ENCODE data around the gene PCED1A. TPM values are rescaled to one million over a fixed set of nuclear protein-coding genes. Genes with fewer than 3 reads are reported as not detected.

PCED1A gene
- polyA plus RNA-seq, 1 experiment: 23.5 TPM

DNA sequence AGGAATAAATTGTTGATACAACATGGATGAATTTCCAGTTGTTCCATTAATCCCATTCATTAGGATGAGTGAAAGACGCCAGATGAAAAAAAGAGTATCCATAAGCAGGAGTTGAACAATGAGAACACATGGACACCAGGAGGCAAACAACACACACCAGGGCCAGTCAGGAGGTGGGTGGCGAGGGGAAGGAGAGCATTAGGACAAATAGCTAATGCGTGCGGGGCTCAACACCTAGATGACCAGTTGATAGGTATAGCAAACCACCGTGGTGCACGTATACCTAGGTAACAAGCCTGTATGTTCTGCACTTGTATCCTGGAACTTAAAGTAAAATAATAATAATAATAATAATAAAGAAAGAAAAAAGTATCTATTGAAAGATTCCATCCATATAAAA, 11.1 kb downstream of the PCED1A start:
- no peak for DNase-seq (ENCODE audit: low read depth)
- H3K4me3 ChIP-seq (ENCODE audit: low read depth, low read length): no peak overlapping the region
- POLR2A ChIA-PET: no interaction called here
- TF ChIP-seq, protein P1, sequence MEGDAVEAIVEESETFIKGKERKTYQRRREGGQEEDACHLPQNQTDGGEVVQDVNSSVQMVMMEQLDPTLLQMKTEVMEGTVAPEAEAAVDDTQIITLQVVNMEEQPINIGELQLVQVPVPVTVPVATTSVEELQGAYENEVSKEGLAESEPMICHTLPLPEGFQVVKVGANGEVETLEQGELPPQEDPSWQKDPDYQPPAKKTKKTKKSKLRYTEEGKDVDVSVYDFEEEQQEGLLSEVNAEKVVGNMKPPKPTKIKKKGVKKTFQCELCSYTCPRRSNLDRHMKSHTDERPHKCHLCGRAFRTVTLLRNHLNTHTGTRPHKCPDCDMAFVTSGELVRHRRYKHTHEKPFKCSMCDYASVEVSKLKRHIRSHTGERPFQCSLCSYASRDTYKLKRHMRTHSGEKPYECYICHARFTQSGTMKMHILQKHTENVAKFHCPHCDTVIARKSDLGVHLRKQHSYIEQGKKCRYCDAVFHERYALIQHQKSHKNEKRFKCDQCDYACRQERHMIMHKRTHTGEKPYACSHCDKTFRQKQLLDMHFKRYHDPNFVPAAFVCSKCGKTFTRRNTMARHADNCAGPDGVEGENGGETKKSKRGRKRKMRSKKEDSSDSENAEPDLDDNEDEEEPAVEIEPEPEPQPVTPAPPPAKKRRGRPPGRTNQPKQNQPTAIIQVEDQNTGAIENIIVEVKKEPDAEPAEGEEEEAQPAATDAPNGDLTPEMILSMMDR (IDR thresholded peaks at IDR 0.05; ENCODE audit: insufficient read depth, low read depth, low read length): no peak
- no peaks in the 10 kb centered on the region for H3K36me3 ChIP-seq (ENCODE audit: control insufficient read depth, insufficient read depth, low read length)
- CTCF ChIA-PET: interaction anchor here (0.9 kb wide), 1 partner anchor 11 kb away, joined by 3 read pairs; no protein-coding TSS in a partner anchor
- H3K27me3 ChIP-seq (ENCODE audit: control insufficient read depth, insufficient read depth, low read length): no peaks in the 10 kb centered on the region

DNA sequence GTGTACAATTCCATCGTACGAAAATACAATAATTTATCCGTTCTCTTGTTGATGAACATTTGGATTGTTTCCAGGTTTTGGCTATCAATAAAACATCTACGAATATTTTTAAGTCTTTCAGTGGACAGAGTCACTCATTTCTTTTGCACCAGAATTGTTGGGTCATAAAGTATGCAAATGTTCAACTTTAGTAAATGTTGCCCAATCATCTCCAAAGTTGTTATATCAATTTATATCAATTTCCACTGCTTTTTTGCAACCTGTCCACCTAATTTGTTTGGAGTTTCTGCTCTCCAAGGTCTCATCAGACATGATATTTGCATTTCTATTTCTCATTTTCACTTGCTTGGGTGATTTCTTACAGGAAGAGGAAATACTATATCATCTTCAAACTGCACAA, 13.8 kb downstream of the PCED1A start:
- ChIA-PET POLR2A (no interaction called here), CTCF (interaction anchor here (0.6 kb wide), 1 partner anchor 71 kb away, joined by 3 read pairs; no protein-coding TSS in a partner anchor)
- TF ChIP-seq, protein P1 (IDR thresholded peaks at IDR 0.05; ENCODE audit: insufficient read depth, low read depth, low read length): no peak

DNA sequence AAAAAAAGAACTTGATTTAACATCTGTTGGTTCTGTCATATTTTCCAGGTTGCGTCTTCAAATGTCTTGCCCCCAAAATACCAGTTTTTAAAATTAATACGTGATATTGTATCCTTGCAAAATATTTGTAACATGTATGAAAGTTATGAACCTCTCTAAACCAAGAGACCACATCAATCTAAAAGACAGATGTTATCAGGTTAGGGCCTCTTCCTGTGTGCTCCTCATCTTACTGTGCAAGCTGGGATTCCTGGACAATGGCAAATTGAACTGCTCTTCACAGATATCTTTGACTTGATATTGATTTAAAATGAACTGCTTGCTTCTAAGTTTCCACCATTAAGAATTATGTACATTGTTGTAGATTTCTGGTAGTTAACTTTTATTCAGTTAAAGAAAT, 14.7 kb downstream of the PCED1A start:
- TF ChIP-seq, protein P1 (IDR thresholded peaks at IDR 0.05; ENCODE audit: insufficient read depth, low read depth, low read length): no peak
- ChIA-PET CTCF (no interaction called here), POLR2A (no interaction called here)
- Histone ChIP-seq H3K27me3 (ENCODE audit: control insufficient read depth, insufficient read depth, low read length) (no peaks in the 10 kb centered on the region), H3K36me3 (ENCODE audit: control insufficient read depth, insufficient read depth, low read length) (no peaks in the 10 kb centered on the region), H3K4me3 (ENCODE audit: low read depth, low read length) (no peak overlapping the region)
- DNase-seq (ENCODE audit: low read depth): no peak

More for the DNA sequence above, 13.8 kb downstream of the PCED1A start:
- H3K36me3 ChIP-seq (ENCODE audit: control insufficient read depth, insufficient read depth, low read length): no peaks in the 10 kb centered on the region
- no peak for DNase-seq (ENCODE audit: low read depth)
- no peaks in the 10 kb centered on the region for H3K27me3 ChIP-seq (ENCODE audit: control insufficient read depth, insufficient read depth, low read length)
- H3K4me3 ChIP-seq (ENCODE audit: low read depth, low read length): no peak overlapping the region

DNA sequence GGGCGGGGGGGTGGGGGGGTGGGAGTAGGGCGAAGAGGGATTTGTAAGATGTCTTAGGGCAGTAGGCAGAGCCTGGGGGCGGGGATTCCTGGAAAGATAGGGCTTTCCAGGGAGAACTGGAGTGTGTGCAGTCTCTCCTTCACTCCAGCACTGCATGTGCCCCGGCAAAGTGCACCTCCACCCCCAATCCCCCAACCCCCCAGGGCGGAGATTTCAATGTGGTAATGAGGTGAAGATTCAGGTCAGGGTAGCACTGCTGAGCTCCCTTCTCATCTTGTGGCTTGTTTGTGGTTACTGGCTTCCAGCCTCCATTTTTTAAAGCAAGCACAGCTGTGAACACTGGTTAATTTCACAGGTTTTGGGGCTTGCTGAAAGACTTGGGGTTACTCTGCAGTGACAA, 18.4 kb downstream of the PCED1A start:
- Histone ChIP-seq H3K36me3 (ENCODE audit: control insufficient read depth, insufficient read depth, low read length) (no peaks in the 10 kb centered on the region), H3K27me3 (ENCODE audit: control insufficient read depth, insufficient read depth, low read length) (no peaks in the 10 kb centered on the region), H3K4me3 (ENCODE audit: low read depth, low read length) (no peak overlapping the region)
- no peak for DNase-seq (ENCODE audit: low read depth)
- TF ChIP-seq, protein P1 (IDR thresholded peaks at IDR 0.05; ENCODE audit: insufficient read depth, low read depth, low read length): no peak
- ChIA-PET CTCF (no interaction called here), POLR2A (no interaction called here)

DNA sequence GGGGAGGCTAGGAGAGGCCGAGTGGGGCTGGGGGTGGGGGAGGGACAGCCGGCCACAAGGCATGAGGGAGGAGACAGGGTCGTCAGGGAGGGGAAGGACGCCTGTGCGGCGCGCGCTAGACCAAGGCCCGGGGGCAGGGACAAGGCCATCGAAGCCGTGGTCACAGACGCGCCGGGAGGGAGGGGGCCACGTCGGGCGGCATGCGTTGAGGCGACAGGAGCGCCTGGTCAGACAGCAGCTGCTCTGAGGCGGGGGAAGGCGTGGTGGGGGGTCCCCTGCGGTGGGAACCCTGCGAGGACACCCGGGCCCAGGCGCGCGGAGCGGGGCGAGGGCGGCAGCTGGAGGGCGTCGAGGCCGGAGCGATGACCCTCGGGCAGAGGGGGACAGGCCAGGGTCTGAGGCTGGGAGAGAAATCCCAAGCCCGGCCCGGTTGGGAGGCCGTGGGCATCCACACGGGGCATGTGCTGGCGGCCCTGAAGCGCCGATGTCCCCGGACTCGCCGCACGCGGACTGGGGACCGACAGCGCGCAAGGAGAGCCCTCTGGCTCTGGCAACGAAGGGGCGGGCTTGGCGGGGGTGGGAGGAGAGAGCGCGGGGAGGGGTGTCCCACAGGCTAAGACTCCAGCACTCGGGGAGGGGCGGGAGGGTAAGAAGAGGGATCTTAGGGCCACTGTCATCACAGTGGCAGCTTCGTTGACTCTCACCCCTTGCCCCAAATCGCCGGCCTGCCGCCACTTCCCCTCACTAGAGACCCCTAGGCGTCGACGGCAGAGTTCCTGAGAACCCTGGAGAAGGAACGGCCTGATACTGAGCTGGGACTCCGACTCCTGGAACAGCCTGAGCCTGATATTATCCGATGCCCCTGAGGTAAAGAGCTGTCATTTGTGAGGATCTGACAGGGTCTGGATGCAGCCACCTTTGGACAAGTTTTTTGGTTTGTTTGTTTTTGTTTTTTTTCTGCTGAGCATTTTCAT, 19.3 kb downstream of the PCED1A start:
- no peak for DNase-seq (ENCODE audit: low read depth)
- H3K36me3 ChIP-seq (ENCODE audit: control insufficient read depth, insufficient read depth, low read length): no peaks in the 10 kb centered on the region
- POLR2A ChIA-PET: no interaction called here
- H3K27me3 ChIP-seq (ENCODE audit: control insufficient read depth, insufficient read depth, low read length): no peaks in the 10 kb centered on the region
- H3K4me3 ChIP-seq (ENCODE audit: low read depth, low read length): no peak overlapping the region
- TF ChIP-seq, protein P1 (IDR thresholded peaks at IDR 0.05; ENCODE audit: insufficient read depth, low read depth, low read length): no peak
- CTCF ChIA-PET: no interaction called here

Data from BJ (cell line).